Fibroblast of lung (primary cell): Measurements from ENCODE around the gene LITAF.

Experiments used
- CTCF ChIP-seq, 2 donors: IDR thresholded peaks in 1 of 2; conservative IDR thresholded peaks in 1 of 2; 1 replicate in 1 of 2; 2 replicates in 1 of 2; pipeline ENCODE4 v1.5.1; 2011 to 2012; ENCODE audit warnings: low read length in 2 of 2, control low read depth in 1 of 2, inconsistent platforms in 1 of 2, low read depth in 1 of 2, mild to moderate bottlenecking in 1 of 2
- EZH2 ChIP-seq: IDR thresholded peaks from 2 replicates; pipeline ENCODE4 v1.5.1; 2012; ENCODE audit warnings: low read length, control low read depth, mild to moderate bottlenecking; ENCODE audit errors: missing control alignments

- TF ChIP-seq EZH2, result no peak
- no peak for TF ChIP-seq CTCF (conservative IDR thresholded peaks at IDR 0.05 in 1 of 2, IDR thresholded peaks at IDR 0.05 in 1 of 2; ENCODE audit: low read depth in 1 of 2, low read length in 2 of 2)
Observed at GRCh38 chr16:11524098-11524760, 62.5 kb downstream of the LITAF start.
